G401.6 (cell line): Measurements from ENCODE around the gene FLYWCH1.

Experiments used
- FAIRE-seq: peaks from 2 replicates; lab custom pipeline; 2012; peaks lifted over from hg19 to GRCh38; lab: Jason Lieb, UNC

Gene FLYWCH1

DNA sequence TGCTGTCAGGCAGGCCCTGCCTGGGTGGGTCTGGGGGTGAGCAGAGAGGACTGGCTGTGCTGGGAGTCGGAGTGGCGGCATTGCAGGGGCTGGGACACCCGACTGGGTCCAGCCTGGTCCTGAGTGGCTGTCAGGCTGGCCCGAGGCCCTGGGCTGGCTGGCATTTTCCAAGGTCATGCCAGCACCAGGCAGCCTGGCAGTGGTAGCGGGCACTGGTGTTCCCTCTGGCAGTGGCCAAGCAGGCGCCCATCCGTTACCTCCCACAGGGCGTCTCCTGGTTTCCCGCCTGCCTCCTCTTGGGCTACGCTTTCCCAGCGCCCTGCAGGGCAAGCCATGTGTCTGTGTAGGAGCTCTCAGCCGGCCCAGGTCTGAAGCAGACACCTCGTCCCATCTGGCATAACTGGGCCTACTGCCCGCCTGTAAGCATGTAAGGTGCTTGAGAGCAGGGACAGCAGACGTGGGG lies 74.2 kb downstream of the FLYWCH1 start:
- no peak for FAIRE-seq

DNA sequence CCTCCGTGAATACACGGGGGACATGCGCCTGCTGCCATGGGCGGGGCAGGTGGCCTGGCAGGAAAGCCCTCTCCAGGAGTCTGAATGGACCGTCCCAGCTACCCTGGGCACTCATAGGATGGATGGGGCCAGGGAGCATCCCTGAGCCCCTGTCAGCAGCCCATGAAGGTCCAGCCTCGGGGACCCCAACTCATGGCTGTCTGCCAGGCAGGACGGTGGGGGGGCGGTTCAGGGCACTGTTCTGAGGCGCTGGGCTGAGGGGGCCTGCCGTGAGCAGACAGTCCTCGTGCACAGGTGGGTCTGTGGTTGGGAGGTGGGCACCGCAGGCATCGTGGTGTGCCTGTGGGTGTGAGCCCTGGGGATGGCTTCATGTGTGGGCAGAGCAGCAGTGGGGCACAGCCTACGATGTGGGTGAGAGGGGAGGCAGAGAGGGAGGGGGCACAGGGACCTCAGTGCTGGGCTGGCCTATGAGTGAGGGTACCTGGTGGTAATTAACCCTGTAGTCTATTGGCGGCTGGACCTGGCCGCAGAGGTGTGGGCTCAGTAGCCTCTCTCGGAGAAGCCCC lies 75.0 kb downstream of the FLYWCH1 start:
- no peak for FAIRE-seq

DNA sequence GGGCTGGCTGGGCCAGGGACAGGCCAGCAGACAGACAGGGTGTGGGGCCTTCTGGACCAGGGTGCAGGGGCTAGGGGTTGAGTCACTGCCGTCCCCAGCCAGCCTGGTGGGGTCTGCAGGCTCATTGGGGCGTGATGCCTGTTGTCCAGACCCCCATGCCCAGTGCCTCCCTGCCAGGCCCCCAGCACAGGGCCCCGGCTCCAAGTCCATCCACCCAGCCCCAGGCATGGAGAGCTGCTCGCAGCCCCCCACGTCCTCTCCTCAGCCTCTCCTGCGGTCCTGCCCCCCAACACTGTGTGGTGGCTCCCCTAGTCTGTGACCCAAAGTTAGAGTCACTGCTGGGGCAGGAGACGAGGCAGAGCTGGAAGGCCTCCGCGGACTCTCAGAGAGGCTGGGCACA lies 75.6 kb downstream of the FLYWCH1 start:
- no peak for FAIRE-seq

DNA sequence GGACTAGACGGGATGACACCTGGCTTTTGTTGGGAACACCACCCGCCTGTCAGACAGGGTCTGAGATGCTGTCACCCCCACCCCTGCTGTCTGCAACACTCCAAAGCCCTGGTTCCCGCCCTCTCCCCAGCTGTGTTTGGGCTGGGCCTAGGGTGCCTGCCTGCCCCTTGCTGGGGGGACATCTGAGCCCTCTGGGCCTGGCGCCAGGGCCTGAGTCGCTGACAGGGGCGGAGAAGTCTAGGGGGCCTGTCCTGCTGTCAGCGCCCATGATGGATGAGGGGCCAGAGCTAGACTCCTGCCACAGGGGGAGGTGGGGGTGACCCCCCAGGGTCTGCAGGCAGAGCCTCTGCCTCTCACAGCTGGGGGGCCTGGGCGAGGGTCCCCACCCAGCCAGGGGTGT lies 76.1 kb downstream of the FLYWCH1 start:
- no peak for FAIRE-seq

DNA sequence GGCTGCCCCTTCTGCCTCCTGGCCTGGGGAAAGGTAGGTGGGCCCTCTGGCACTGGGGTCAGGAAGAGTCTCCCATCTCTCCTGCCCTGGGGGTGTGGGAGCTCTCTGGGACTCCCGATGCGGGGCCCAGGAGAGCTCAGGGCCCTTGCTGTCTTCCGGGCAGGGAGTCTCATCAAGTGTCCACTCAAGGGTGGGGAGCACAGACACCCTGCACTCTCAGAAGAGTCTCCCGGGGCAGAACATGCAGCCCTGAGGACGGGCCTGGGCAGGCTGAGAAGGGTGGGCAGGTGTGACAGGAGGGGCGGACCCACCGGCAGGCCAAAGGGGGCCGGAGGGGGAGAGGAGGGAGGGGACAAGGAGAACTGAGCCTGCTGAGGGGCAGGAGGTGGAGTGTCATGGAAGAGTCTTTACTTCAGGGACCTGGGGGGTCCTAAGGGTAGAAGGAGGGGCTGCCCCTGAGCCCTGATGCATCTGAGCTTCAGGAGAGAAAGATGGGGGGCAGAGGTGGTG lies 76.9 kb downstream of the FLYWCH1 start:
- no peak for FAIRE-seq

DNA sequence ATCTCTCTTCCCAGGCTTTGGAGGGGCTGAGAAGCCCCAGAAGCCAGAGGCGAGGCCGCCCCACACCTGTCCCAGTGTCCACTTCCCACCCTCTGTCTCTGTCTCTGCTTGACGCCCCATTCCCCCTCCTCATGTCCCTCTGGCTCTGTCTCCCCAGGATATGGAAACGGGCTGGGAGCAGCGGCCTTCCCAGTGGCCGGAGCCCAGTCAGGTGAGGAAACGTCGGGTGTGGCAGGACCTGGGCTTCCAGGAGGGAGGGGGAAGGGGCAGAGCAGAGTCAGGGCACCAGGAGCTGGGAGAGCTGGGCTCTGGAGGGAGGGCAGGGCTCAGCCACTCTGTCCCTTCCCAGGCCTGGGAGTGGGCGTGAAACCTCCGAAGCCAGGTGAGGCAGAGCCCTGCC lies 79.2 kb downstream of the FLYWCH1 start:
- no peak for FAIRE-seq

DNA sequence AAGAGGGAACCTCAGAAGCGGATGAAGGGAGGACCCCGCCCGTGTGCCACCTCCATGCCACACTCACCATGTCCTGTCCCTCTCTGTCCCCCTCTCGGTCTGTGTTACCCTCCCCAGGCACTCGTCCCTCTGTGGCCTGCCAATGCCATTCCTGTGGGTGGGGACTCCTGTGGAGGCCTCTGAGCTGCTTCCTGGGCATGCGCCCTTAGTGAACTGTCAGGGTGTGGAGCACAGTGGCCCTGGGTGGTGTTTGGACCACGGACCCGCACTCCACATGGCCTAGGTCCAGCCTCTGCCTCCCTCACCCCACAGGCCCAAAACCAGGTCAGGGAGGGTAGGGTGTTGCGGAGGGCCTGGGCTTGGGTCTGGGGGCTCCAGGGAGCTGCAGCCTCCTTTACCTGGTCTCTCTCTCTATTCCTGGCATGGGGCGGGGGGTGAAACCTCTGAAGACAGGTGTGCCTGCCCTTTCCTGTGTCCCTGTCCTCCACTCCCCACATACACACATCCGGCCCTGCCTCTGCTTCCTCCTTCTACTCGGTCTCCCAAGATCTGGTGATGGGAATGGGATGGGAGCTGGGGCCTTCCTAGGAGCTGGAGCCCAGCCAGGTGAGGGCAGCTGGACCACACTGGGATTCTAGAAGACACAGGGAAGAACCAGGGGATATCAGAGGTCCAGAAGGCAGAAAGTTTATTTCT lies 80.0 kb downstream of the FLYWCH1 start:
- no peak for FAIRE-seq

DNA sequence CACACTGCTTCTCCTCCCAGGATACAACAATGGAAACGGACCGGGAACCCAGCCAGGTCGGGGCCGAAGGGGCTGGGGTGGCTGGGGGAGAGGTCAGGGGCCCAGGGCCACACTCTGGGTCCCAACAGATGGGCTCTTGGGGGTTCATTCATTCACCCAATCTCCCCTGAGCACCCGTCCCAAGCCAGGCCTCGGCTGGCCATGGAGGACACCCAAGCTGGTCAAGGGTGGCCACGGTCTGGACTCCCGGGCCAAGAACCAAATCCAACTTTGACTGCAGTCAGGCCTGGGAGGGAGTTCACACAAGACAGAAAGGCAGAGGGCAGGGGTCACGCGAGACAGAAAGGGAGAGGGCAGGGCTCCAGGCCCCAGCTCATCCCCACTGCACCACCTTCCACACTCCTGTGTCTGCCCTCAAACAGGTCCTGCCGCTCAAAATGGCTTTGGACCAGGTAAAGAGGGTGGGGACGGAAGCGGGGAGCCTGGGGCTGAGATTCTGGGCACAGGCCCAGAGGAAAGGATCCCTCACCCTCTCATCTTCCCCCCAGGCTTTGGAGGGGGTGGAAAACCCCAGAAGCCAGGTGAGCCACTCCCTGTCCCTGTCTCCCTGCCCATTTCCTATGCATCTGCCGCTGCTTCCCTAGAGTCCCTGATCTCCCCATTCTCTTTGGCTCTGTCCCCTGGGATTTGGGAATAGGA lies 80.8 kb downstream of the FLYWCH1 start:
- FAIRE-seq = no peak

DNA sequence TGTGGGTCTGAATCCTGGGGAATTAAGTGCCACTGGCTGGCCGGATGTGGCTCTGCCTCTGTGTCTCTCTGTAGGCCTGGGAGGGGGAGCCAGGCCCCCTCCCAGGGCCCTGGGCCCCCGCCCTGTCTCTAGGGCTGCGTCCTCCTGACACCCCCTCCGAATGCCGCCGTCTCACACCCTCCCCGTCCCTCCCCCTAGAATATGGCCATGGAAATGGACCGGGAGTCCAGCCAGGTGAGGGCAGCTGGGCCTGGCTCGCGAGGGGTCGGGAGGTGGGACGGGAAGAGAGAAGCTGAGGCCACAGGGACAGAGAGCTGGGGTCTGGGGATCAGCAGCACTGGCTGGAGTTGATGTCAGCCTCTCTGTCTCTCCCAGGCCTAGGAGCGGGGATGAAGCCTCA lies 84.6 kb downstream of the FLYWCH1 start:
- no peak for FAIRE-seq

DNA sequence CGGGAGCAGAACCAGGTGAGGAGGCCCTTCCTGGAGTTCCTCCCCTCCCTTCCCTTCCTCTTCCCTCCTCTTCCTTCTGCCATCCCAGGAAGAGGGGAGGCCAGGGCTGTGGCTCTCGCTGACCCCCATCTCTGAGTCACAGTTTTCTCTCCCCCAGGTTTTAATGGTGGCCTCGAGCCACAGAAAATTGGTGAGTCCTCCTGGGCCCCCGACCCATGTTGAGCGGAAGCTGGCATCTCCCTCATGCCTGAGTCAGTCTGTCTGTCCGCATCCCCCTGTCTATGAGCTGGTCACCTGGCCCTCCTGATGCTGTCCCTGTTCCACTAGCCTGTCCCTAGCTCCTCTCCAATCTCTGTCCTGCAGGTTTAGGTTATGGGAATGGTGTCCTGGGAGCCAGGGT lies 88.2 kb downstream of the FLYWCH1 start:
- no peak for FAIRE-seq

DNA sequence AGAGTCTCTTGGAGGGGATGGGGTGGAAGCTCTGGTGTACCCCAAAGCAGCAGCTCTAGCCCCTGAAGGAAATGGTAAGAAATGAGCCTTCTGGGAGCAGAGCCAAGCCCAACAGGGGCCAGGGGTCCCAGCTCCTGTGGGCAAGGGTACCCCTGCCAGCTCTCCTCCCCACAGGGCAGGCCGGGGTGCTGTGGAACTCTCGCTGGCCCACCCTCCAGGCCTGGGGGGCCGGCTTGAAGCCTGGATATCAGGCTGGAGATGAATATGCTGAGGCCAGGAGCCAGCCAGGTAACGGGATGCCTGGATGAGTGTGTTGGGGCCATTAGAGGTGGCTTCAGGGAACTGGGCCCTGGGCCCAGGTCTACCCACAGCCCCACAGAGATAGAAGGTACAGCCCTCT lies 88.8 kb downstream of the FLYWCH1 start:
- no peak for FAIRE-seq
